Lower leg skin (tissue), 4 donors: ENCODE results near the gene ZBTB16. TPM values are rescaled to one million over a fixed set of nuclear protein-coding genes. Genes with fewer than 3 reads are reported as not detected.

Experiments used
- DNase-seq, 2 donors: peaks; one replicate each; pipeline ENCODE4 v3.0.0-alpha.2; 2019; ENCODE audit warnings: low spot score in 2 of 2
- H3K4me3 ChIP-seq: fragments of 200-600 bp; sonication (generic); 2 replicates; pipeline ENCODE4 v1.5.1; 2017; ENCODE audit warnings: mild to moderate bottlenecking, low read depth; ENCODE audit not compliant: poor library complexity, severe bottlenecking
- POLR2A ChIP-seq, 2 donors: fragments of 450-650 bp; IDR thresholded peaks; one replicate each; pipeline ENCODE4 v1.6.1; 2016 to 2017; ENCODE audit warnings: antibody characterized with exemption in 2 of 2, mild to moderate bottlenecking in 1 of 2, moderate library complexity in 1 of 2
- WGBS, 2 donors: methylation state at CpG; one replicate each; pipeline ENCODE4 v1.1.5; 2018; 5-methylcytosine and 5-hydroxymethylcytosine counted together
- intact Hi-C: fragments of 100-400 bp; cut with DNase I; formaldehyde crosslinking; loops from one replicate; pipeline ENCODE4 v1.15.0; 2023; ENCODE audit warnings: low total_unique reads
- total RNA-seq, 4 donors: library from RNA; depleted of rRNA; stranded (reverse); fragments of >200 nt; gene quantifications; one replicate each; pipeline ENCODE4 v1.1.0, GENCODE V29; 2016
- TF ChIP-seq, protein P1 (sequence below), 3 donors: fragments of 450-650 bp; IDR thresholded peaks; one replicate each; pipeline ENCODE4 v1.5.1; 2016; ENCODE audit warnings: antibody characterized with exemption in 3 of 3, mild to moderate bottlenecking in 3 of 3, moderate library complexity in 2 of 3

Gene ZBTB16
- total RNA-seq, 4 donors from 2014 or later = 167 to 369 (median 233) TPM

- intact Hi-C loops = no loop called here
- 70 to 73% methylated on average over 5 of the region's 5 CpGs for WGBS, 2 donors
- no peak overlapping the region for H3K4me3 ChIP-seq
Measured at GRCh38 chr11:114291381-114291780, 231.9 kb downstream of the ZBTB16 start.

DNA sequence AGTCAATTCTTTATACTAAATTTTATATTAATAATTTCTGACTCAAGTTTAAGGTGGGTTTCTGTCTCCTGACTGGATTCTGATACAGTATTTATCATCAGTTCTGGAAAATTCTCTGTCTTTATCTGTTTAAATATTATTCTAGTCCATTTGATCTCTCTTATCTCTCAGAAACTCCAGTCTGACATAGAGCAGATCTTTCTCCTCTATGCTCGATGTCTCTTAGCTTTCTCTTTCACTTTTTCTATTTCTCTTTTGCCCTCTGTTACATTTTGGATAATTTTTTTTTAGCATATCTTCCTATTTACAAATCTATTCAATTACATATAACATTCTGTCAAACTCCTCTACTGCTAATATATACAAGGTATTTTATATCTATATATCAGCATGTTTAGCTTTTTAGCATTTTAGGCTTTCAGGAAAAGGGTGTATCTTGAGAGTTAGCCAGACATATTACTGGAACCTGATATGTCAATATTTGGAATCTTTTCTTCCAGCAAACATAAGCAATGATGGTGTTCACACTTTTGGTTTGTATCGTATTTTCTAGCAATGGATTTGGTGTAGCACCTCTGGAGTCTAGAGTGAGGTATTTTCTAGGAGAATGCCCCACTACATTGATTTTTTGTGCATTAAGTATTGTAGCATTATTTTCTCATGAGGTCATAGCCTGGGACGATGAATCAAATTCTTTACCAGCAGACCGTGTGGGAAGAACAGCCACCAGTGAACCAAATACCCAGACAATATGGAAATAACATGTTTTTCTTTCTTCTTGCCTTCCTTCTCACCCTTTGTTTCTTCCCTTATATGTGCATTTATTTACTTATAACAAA lies 232.6 kb downstream of the ZBTB16 start:
- H3K4me3 ChIP-seq = no peak overlapping the region
- WGBS, 2 donors = 33 to 44% methylated on average over 4 of the region's 4 CpGs
- intact Hi-C loops = no loop called here
- no peak for DNase-seq
- TF ChIP-seq POLR2A (IDR thresholded peaks at IDR 0.05) = no peak

More at GRCh38 chr11:114291381-114291780, 231.9 kb downstream of the ZBTB16 start:
- TF ChIP-seq, protein P1, sequence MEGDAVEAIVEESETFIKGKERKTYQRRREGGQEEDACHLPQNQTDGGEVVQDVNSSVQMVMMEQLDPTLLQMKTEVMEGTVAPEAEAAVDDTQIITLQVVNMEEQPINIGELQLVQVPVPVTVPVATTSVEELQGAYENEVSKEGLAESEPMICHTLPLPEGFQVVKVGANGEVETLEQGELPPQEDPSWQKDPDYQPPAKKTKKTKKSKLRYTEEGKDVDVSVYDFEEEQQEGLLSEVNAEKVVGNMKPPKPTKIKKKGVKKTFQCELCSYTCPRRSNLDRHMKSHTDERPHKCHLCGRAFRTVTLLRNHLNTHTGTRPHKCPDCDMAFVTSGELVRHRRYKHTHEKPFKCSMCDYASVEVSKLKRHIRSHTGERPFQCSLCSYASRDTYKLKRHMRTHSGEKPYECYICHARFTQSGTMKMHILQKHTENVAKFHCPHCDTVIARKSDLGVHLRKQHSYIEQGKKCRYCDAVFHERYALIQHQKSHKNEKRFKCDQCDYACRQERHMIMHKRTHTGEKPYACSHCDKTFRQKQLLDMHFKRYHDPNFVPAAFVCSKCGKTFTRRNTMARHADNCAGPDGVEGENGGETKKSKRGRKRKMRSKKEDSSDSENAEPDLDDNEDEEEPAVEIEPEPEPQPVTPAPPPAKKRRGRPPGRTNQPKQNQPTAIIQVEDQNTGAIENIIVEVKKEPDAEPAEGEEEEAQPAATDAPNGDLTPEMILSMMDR (IDR thresholded peaks at IDR 0.05) = no peak
- no peak for TF ChIP-seq POLR2A (IDR thresholded peaks at IDR 0.05)
- peak in 1 of 2 donors; percentile 82 for DNase-seq

DNA sequence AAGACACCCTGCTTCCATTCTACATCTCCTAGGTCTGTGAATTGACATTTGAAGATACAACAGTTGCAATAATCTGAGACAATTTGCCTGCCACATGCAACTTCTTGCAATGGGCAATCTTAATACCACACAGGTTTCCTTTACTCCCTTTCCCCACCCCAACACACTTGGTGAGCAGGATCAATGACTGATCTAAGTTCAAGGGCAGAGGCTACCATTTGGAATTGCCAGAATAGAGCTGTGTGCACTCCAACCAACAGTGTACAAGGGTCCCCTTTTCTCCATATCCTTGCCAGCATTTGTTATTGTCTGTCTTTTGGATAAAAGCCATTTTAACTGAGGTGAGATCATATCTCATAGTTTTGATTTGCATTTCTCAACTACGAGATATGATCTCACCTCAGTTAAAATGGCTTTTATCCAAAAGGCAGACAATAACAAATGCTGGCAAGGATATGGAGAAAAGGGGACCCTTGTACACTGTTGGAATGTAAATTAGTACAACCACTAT lies 233.7 kb downstream of the ZBTB16 start:
- intact Hi-C loops = no loop called here
- TF ChIP-seq POLR2A (IDR thresholded peaks at IDR 0.05) = no peak
- TF ChIP-seq, protein P1 (IDR thresholded peaks at IDR 0.05) = no peak
- 44 to 49% methylated on average over 1 of the region's 1 CpG for WGBS, 2 donors
- DNase-seq = no peak
- H3K4me3 ChIP-seq = no peak overlapping the region

DNA sequence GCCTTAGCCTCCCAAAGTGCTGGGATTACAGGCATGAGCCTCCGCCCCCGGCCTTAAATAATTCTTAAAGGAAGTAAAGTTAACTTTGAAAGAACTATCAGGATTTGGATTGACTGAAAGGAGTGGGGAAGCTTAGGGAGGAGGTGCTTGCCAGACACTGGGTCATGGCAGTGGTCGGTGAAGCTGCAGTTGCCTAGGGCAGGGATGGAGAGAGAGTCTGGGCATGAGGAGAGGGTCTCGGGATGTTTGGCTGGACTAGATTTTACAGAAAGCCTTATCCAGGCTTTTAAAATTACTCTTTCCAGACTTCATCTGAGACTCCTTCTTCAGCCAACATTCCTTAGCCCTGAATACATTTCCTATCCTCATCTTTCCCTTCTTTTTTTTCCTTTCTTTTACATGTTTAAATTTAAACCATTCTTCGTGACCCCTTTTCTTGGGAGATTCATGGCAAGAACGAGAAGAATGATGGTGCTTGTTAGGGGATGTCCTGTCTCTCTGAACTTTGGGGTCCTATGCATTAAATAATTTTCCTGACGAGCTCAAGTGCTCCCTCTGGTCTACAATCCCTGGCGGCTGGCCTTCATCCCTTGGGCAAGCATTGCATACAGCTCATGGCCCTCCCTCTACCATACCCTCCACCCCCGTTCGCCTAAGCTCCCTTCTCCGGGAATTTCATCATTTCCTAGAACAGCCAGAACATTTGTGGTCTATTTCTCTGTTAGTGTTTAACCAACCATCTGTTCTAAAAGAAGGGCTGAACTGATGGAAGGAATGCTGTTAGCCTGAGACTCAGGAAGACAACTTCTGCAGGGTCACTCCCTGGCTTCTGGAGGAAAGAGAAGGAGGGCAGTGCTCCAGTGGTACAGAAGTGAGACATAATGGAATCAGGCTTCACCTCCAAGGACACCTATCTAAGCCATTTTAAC lies 236.4 kb downstream of the ZBTB16 start, which contains the start of gene NNMT:
TSS of gene NNMT (plus strand) at position 724 of the 929 bp plus-strand sequence. CDS start at position 882, 158 bp downstream.
- no peak for TF ChIP-seq POLR2A (IDR thresholded peaks at IDR 0.05)
- TF ChIP-seq, protein P1 (IDR thresholded peaks at IDR 0.05) = no peak
- 44 to 51% methylated on average over 11 of the region's 11 CpGs for WGBS, 2 donors
- intact Hi-C loops = no loop called here
- peak; percentile 74 to 94 for DNase-seq
- H3K4me3 ChIP-seq = peak within 1 kb of the TSS; percentile 36

DNA sequence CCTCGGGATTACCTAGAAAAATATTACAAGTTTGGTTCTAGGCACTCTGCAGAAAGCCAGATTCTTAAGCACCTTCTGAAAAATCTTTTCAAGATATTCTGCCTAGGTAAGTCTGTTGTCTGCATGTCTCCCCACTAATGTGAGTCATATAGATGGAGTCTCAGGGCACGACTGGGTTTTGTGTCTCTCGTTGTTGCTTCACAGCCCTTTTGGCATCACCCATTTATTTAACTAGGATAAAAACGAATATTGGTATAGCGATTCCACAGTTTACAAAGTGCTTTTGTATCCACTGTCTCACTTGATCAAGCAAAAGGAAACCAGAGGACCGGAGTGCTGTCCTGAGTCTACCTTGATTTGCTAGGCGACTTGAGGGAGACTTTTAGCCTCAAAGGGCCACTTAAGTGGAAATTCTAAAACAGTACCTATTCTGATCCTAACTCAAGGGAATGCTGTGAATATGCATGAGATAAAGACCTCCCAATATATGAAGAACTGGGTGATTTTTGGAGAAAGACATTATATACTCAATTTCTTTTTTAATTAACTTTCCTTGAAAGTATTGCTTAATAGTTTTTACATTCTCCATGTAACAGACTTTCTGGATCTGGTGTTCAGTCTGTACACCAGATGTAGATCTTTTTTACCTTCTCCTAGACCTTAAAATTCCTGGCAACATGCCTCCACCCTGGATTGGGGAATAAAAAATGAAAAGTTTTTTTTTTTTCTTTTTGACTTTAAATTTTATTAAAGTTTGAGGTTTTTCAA lies 237.3 kb downstream of the ZBTB16 start:
- intact Hi-C loops = no loop called here
- 52 to 57% methylated on average over 7 of the region's 7 CpGs for WGBS, 2 donors
- peak overlapping the region; percentile 36 for H3K4me3 ChIP-seq
- TF ChIP-seq POLR2A (IDR thresholded peaks at IDR 0.05) = no peak
- TF ChIP-seq, protein P1 (IDR thresholded peaks at IDR 0.05) = no peak
- DNase-seq = peak in 1 of 2 donors; percentile 39
